Heart right ventricle (tissue), 16 donors: ENCODE measurements around the gene LAMA5. TPM values are rescaled to one million over a fixed set of nuclear protein-coding genes. Genes with fewer than 3 reads are reported as not detected.

Source experiments
- ATAC-seq, 8 donors: fragments of 200-7000 bp; cut with Tn5 transposase; one replicate each; pipeline ENCODE4 v1.9.1; 2020; ENCODE audit warnings: mild to moderate bottlenecking in 8 of 8, moderate library complexity in 8 of 8, moderate number of reproducible peaks in 1 of 8
- DNase-seq, 2 donors: peaks; one replicate each; pipeline ENCODE4 v3.0.0-alpha.2; 2020
- H3K27ac ChIP-seq, 10 donors: fragments of 200-600 bp; sonication (generic) in 2 of 10; one replicate each; pipeline versions ENCODE4 v1.5.0 to v1.8.0; 2020 to 2022; ENCODE audit warnings: mild to moderate bottlenecking in 3 of 10
- H3K27me3 ChIP-seq, 7 donors: fragments of 200-600 bp; one replicate each; pipeline ENCODE4 v1.8.0; 2021 to 2022; ENCODE audit warnings: mild to moderate bottlenecking in 2 of 7
- H3K36me3 ChIP-seq, 9 donors: fragments of 200-600 bp; sonication (generic) in 1 of 9; one replicate each; pipeline versions ENCODE4 v1.5.0 to v1.8.0; 2020 to 2022; ENCODE audit warnings: mild to moderate bottlenecking in 2 of 9
- H3K4me1 ChIP-seq, 9 donors: fragments of 200-600 bp; sonication (generic) in 1 of 9; one replicate each; pipeline versions ENCODE4 v1.5.0 to v1.8.0; 2020 to 2022; ENCODE audit warnings: mild to moderate bottlenecking in 4 of 9
- H3K4me3 ChIP-seq, 10 donors: fragments of 200-600 bp; sonication (generic) in 2 of 10; one replicate each; pipeline versions ENCODE4 v1.5.0 to v1.8.0; 2020 to 2022; ENCODE audit warnings: mild to moderate bottlenecking in 7 of 10, moderate library complexity in 2 of 10
- H3K9me3 ChIP-seq, 11 donors: fragments of 200-600 bp in 10 of 11; sonication (generic) in 2 of 11; one replicate each; pipeline versions ENCODE4 v1.5.0 to v1.8.0; 2013 to 2022; ENCODE audit warnings: mild to moderate bottlenecking in 2 of 11, control low read depth in 1 of 11, moderate library complexity in 1 of 11
- CTCF ChIP-seq, 9 donors: fragments of 200-600 bp; sonication (generic) in 2 of 9; IDR thresholded peaks; one replicate each; pipeline versions ENCODE4 v1.5.0 to v1.8.0; 2021 to 2022; ENCODE audit warnings: antibody characterized with exemption in 9 of 9, mild to moderate bottlenecking in 5 of 9, moderate library complexity in 1 of 9
- WGBS, 2 donors: extraction: QIAGEN DNeasy Blood & Tissue Kit; methylation state at CpG; one replicate each; pipeline ENCODE4 v1.1.7; 2013; ENCODE audit warnings: inconsistent platforms in 1 of 2; 5-methylcytosine and 5-hydroxymethylcytosine counted together
- intact Hi-C, 10 donors: fragments of 100-400 bp; cut with DNase I; formaldehyde crosslinking; loops; one replicate each; pipeline versions ENCODE4 v1.11.1 to v1.14.2; 2022
- polyA plus RNA-seq, 2 donors: library from polyadenylated mRNA; stranded (reverse); fragments of 200-250 nt; gene quantifications; one replicate each; pipeline ENCODE4 v1.2.3, GENCODE V29; 2013
- total RNA-seq, 10 donors: library from RNA; stranded (reverse); fragmentation: NEBNext Ultra II Directional in 3 of 10; extraction: Animal tissue kit (Norgen Biotek cat#: 25700) in 3 of 10; gene quantifications; one replicate each; pipeline versions ENCODE4 v1.2.1 to v1.2.4, GENCODE V29; 2021 to 2023
- donor health status: Arrhythmogenic right ventricular cardiomyopathy.
- donor health status: ischemic (EF 13 %, LVEDD 7.1; RV severe dilation, severe dysfunction).
- donor health status: healthy with polysubstance abuse.
- donor health status: DM: no; HTN: yes; CAD: no.
- donor health status: DM: no; HTN: no; CAD: no.
- donor health status: ischemic (EF 25% LVEDD 6.9; RV normal size, moderate dysfunction).
- donor health status: ischemic (EF 25% LVEDD 5.7; RV mildly dilated, moderate dysfunction).
- donor health status: healthy.
- donor health status: DM: yes; HTN: yes; CAD: no.
- donor health status: Ischemic cardiomyopathy.
- donor health status: ischemic (EF 35%, LVEDD 5.7; RV mildly dilated, moderate dysfunction).
- donor health status: nonischemic (EF 11% LVEDD 7.7; RV severe dilation, severe dysfunction).
- donor health status: DM: yes; HTN: yes; CAD: no.
- donor health status: PGD.
- donor health status: ischemic (EF 29% LVEDD 5.4; RV normal size, mild dysfunction).
- donor health status: nonischemic (EF 23%, LVEDD 6.1; RV moderate dilation, normal function).

Gene LAMA5
- total and polyA plus RNA-seq, 12 donors = 53.9 to 358 (median 76.5) TPM

GRCh38 chr20:62400021-62400420, 32.9 kb upstream of the LAMA5 start:
- DNase-seq = no peak
- H3K27me3 ChIP-seq = no peaks in the 10 kb centered on the region
- peaks cover 0 to 12% (median 0%) of the 10 kb centered on the region in 9 donors for H3K4me1 ChIP-seq
- H3K36me3 ChIP-seq = peaks cover 0 to 26% (median 0%) of the 10 kb centered on the region in 9 donors
- ATAC-seq = no peak
- H3K4me3 ChIP-seq = no peak overlapping the region
- no peak overlapping the region for H3K27ac ChIP-seq
- H3K9me3 ChIP-seq = no peaks in the 10 kb centered on the region
- intact Hi-C loops = loop anchor here in 6 of 10 donors (10.0 kb wide), 4 partner anchors 205 to 395 kb away; partner anchors contain the start of gene MRGBP (in 2 of the 6)
- WGBS, 2 donors = 87% methylated on average over 7 of the region's 7 CpGs
- no peak for TF ChIP-seq CTCF (IDR thresholded peaks at IDR 0.05)

GRCh38 chr20:62398120-62398821, 31.2 kb upstream of the LAMA5 start:
- peaks cover 0 to 44% (median 0%) of the 10 kb centered on the region in 9 donors for H3K36me3 ChIP-seq
- no peaks in the 10 kb centered on the region for H3K27me3 ChIP-seq
- 97 to 98% methylated on average over 11 to 19 of the region's 19 CpGs for WGBS, 2 donors
- no peaks in the 10 kb centered on the region for H3K9me3 ChIP-seq
- H3K4me3 ChIP-seq = no peak overlapping the region
- H3K4me1 ChIP-seq = peaks cover 0 to 10% (median 0%) of the 10 kb centered on the region in 9 donors
- H3K27ac ChIP-seq = no peak overlapping the region
- intact Hi-C loops = no loop called here
- DNase-seq (no peak), ATAC-seq (no peak)
- TF ChIP-seq CTCF (IDR thresholded peaks at IDR 0.05) = no peak

GRCh38 chr20:62396367-62397239, 29.5 kb upstream of the LAMA5 start:
- Histone ChIP-seq H3K36me3 (peaks cover 0 to 49% (median 0%) of the 10 kb centered on the region in 9 donors), H3K9me3 (no peaks in the 10 kb centered on the region), H3K4me1 (peaks cover 0 to 10% (median 0%) of the 10 kb centered on the region in 9 donors), H3K27me3 (no peaks in the 10 kb centered on the region), H3K4me3 (no peak overlapping the region), H3K27ac (peak overlapping the region in 3 of 10 donors; percentile 5 to 53 (median 15))
- TF ChIP-seq CTCF (IDR thresholded peaks at IDR 0.05) = no peak
- ATAC-seq (peak in 4 of 8 donors; percentile 23 to 54 (median 50)), DNase-seq (no peak)
- intact Hi-C loops = no loop called here
- 75 to 86% methylated on average over 35 of the region's 35 CpGs for WGBS, 2 donors
